GM06990 (cell line): ENCODE results near the gene BCAS3.

Source experiments
- DNase-seq: peaks from one replicate; pipeline ENCODE4 v3.0.0-alpha.2; 2011; ENCODE audit not compliant: insufficient read length; ENCODE audit errors: extremely low read depth
- H3K27me3 ChIP-seq: replicated peaks from 2 replicates; pipeline ENCODE4 v1.6.0; 2011; ENCODE audit warnings: low read length; ENCODE audit not compliant: control insufficient read depth, insufficient read depth
- H3K36me3 ChIP-seq: 2 replicates; pipeline ENCODE4 v1.5.1; 2011; ENCODE audit warnings: low read length; ENCODE audit not compliant: control insufficient read depth, insufficient read depth
- H3K4me3 ChIP-seq: replicated peaks from 2 replicates; pipeline ENCODE4 v1.5.1; 2011; ENCODE audit warnings: low read depth, mild to moderate bottlenecking, control low read depth, low read length
- TF ChIP-seq, protein P1 (sequence below): IDR thresholded peaks from 2 replicates; pipeline ENCODE4 v1.5.1; 2011; ENCODE audit warnings: low read length, control low read depth, mild to moderate bottlenecking, inconsistent platforms; ENCODE audit not compliant: insufficient read depth, poor library complexity, severe bottlenecking

The BCAS3 gene

DNA sequence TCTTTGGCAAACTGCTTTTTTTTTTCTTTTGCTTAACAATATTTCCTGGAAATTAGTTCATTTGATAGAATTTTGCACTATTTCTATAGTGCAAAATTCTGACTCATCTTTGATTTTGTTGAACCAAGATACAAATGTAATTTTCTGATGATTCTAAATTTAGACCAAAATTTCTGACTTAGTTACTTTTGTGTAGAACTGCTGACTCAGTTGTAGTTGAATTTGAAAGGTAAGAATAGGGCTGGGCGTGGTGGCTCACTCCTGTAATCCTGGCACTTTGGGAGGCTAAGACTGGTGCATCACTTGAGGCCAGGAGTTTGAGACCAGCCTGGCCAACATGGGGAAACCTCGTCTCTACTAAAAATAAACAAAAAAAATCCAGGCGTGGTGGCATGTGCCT, 223.0 kb downstream of the BCAS3 start:
- TF ChIP-seq, protein P1, sequence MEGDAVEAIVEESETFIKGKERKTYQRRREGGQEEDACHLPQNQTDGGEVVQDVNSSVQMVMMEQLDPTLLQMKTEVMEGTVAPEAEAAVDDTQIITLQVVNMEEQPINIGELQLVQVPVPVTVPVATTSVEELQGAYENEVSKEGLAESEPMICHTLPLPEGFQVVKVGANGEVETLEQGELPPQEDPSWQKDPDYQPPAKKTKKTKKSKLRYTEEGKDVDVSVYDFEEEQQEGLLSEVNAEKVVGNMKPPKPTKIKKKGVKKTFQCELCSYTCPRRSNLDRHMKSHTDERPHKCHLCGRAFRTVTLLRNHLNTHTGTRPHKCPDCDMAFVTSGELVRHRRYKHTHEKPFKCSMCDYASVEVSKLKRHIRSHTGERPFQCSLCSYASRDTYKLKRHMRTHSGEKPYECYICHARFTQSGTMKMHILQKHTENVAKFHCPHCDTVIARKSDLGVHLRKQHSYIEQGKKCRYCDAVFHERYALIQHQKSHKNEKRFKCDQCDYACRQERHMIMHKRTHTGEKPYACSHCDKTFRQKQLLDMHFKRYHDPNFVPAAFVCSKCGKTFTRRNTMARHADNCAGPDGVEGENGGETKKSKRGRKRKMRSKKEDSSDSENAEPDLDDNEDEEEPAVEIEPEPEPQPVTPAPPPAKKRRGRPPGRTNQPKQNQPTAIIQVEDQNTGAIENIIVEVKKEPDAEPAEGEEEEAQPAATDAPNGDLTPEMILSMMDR = no peak
- Histone ChIP-seq H3K4me3 (no peak overlapping the region), H3K36me3 (no peaks in the 10 kb centered on the region), H3K27me3 (no peaks in the 10 kb centered on the region)
- DNase-seq = no peak

DNA sequence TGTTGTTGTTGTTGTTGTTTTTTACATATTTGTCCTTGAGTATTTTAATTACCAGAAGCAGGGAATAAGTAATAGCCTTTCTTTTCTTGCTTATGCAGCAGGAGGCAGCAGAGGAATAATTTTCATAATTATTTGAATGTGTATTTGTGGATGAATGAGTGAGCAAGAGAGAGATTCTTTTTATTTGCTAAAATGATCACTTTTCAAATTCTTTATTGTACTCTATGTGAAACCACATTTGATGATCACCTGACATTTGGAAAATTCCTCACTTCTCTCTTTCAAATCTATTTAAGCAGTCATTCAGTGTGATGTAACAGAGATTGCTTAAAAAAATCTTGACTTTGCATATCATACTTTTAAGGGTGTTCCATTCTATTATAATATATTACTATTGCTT, 223.6 kb downstream of the BCAS3 start:
- H3K27me3 ChIP-seq = no peaks in the 10 kb centered on the region
- H3K4me3 ChIP-seq = no peak overlapping the region
- no peaks in the 10 kb centered on the region for H3K36me3 ChIP-seq
- TF ChIP-seq, protein P1 = no peak
- DNase-seq = no peak

DNA sequence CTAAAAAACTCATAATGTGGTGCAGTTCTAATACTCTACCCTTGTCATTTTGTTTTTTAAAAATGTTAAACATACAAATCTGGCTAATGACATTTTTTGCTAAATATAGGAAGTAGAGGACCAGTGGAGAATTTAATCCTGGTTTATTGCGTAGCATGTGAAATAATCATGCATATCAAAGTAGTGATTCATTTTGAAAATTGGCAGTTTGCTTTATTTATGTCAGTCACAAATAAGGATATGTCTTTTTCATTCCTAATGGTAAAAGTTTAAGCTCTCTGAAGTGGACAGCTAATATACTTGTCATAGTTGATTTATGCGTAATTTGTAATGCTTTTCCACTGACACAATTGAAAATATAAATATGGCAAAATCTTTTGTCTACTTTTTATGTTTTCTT, 224.2 kb downstream of the BCAS3 start:
- DNase-seq = no peak
- TF ChIP-seq, protein P1 = no peak
- no peak overlapping the region for H3K4me3 ChIP-seq
- no peaks in the 10 kb centered on the region for H3K27me3 ChIP-seq
- H3K36me3 ChIP-seq = no peaks in the 10 kb centered on the region

DNA sequence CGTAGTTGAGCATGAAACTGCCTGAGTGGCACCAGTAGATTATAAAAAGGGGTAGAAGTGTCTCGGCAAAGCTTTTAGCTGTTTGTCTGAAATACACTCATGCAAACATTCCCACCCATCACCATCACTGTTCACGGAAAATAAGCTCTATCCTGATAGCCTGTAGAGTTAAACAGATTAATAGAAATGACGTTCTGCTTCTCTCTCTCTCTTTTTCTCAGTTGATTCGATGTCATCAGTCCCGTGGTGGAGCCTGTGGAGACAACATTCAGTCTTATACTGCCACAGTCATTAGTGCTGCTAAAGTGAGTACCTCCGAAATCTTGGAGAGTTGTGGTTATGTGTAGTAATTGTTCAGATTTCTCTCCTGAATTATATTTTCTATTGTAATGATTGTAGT, 224.7 kb downstream of the BCAS3 start:
- Histone ChIP-seq H3K27me3 (no peaks in the 10 kb centered on the region), H3K4me3 (no peak overlapping the region), H3K36me3 (no peaks in the 10 kb centered on the region)
- TF ChIP-seq, protein P1 = no peak
- no peak for DNase-seq

DNA sequence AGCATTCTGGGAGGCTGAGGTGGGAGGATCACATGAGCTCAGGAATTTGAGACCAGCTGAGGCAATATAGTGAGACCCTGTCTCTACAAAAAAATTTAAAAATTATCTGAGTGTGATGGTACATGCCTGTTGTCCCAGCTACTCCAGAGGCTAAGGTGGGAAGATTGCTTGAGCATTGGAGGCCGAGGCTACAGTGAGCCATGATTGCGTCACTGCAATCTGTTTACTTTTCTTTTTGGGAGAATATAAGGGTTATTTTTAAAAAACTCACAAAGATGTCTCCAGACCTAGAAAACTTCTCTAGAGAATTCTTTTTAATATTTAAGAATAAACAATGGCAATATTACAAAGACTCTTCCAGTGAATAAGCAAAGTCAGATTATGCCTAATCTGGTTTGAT, 226.9 kb downstream of the BCAS3 start:
- DNase-seq = no peak
- Histone ChIP-seq H3K4me3 (no peak overlapping the region), H3K36me3 (no peaks in the 10 kb centered on the region), H3K27me3 (no peaks in the 10 kb centered on the region)
- TF ChIP-seq, protein P1 = no peak

DNA sequence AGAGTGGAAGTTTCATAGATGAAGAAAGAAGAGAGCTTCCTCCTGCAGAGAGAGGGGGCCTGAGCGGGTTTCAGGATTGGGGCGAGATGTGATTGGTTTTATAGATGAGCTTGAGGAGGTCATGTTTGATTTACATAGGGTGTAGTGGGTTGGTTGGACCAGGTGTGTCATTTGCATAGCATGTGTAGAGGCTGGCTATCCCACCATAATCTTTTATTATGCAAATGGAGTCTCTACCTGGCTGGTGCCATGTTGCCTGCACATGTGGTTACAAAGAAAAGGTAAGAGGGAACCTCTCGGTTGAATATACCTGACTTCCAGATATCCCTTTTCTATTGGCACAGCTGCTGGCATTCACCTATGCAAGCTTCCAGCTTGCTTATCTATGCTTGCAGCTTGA, 228.1 kb downstream of the BCAS3 start:
- H3K27me3 ChIP-seq = no peaks in the 10 kb centered on the region
- TF ChIP-seq, protein P1 = no peak
- H3K36me3 ChIP-seq = no peaks in the 10 kb centered on the region
- H3K4me3 ChIP-seq = no peak overlapping the region
- no peak for DNase-seq
